PC-3 (cell line): ENCODE measurements around the gene ARPC4.

Experiments used
- EZH2 ChIP-seq: fragments of 300-600 bp; sonication (generic); IDR thresholded peaks from one replicate; pipeline ENCODE4 v1.6.1; 2017; ENCODE audit warnings: antibody characterized with exemption, mild to moderate bottlenecking, low read length; ENCODE audit not compliant: unreplicated experiment
- EZH2phosphoT487 ChIP-seq: fragments of 300-600 bp; sonication (generic); IDR thresholded peaks from 2 replicates; pipeline ENCODE4 v1.6.1; 2018; ENCODE audit warnings: mild to moderate bottlenecking, antibody characterized with exemption, low read length, borderline replicate concordance
- TF ChIP-seq, protein P1 (sequence below): fragments of 300-600 bp; sonication (generic); conservative IDR thresholded peaks from 2 replicates; pipeline ENCODE4 v1.5.1; 2017; ENCODE audit warnings: antibody characterized with exemption, low read depth, mild to moderate bottlenecking, low read length

DNA sequence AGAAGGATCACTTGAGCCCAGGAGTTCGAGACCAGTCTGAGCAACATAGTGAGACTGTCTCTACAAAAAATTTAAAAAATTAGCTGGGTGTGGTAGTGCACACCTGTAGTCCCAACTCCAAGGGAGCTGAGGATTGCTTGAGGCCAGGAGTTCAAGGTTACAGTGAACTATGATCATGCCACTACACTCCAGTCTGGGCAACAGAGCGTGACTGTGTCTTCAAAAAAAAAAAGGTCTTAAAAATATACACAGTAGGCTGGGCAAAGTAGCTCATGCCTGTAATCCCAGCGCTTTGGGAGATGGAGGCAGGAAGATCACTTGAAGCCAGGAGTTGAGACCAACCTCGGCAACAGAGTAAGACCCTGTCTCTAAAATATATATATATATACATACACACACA, 12.0 kb upstream of the ARPC4 start:
- TF ChIP-seq, protein P1, sequence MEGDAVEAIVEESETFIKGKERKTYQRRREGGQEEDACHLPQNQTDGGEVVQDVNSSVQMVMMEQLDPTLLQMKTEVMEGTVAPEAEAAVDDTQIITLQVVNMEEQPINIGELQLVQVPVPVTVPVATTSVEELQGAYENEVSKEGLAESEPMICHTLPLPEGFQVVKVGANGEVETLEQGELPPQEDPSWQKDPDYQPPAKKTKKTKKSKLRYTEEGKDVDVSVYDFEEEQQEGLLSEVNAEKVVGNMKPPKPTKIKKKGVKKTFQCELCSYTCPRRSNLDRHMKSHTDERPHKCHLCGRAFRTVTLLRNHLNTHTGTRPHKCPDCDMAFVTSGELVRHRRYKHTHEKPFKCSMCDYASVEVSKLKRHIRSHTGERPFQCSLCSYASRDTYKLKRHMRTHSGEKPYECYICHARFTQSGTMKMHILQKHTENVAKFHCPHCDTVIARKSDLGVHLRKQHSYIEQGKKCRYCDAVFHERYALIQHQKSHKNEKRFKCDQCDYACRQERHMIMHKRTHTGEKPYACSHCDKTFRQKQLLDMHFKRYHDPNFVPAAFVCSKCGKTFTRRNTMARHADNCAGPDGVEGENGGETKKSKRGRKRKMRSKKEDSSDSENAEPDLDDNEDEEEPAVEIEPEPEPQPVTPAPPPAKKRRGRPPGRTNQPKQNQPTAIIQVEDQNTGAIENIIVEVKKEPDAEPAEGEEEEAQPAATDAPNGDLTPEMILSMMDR: no peak
- TF ChIP-seq EZH2 (no peak), EZH2phosphoT487 (no peak)
